ENCODE data around the gene NELFB.

Gene NELFB

DNA sequence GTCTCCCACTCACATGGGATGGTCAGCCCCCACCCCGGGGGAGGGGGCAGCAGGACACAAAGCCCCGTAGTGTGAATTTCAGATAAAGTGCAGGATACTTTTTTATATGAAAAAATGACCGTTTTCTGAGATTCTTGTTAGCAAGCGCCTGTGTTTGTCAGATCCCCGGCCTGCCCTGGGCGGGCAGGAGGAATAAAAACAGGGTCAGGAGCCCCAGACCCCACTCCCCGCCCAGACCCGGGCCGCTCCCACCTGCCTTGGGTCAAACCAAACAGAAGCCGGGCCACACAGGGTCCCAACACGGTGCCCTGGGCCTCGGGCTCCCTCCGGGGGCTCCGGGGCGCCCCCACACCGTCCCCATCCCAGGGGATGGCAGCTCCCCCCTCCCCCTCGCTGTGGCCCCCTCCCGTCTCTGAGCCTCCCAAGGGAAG lies 60.5 kb downstream of the NELFB start:
- DNase-seq: no peak

DNA sequence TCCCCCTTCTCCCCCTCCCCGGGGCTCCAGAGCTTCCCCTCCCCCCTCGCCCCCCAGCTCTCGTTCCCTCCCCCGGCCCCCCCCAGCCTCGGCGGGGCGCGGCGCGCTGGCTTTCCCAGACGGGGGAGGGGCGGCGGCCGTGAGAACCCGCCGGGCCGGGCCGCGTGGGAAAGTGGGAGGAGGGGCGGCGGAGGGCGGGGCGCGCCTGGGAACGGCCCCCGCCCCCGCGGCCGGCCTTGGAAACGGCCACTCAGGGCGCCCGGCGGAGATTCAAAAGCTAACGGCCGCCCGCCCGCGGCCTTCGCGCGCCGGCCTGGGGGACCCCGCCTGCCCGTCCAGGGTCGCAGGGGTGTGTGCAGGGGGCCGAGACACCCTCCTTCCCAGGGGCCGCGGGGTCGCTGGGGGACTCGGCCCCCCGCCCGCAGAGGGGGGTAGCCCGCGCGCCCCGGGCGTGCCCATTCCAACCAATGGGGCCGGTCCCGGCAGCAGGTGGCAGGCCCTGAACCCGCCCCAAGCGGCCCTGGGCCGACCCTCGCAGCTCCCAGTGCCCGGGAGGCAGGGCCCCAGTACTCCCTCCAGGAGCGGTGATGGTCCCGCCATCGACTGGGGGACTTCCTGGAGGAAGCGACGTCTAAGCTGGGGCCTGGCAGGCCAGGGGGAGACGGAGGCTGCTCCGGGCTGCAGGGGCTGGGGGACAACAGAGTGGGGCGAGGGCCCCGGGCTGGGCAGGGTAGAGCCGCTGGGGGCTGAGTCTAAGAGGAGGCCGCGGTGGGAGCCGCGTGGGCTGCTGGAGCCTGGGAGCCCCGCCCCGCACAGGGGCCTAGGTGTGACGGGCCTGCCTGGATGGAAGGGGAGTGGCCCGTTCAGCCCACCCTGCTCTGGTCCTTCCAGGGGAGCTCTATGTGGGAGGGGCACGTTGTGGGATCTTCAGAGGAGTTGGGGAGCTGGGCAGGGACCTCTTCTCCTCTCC lies 61.2 kb downstream of the NELFB start:
- no peak for DNase-seq

DNA sequence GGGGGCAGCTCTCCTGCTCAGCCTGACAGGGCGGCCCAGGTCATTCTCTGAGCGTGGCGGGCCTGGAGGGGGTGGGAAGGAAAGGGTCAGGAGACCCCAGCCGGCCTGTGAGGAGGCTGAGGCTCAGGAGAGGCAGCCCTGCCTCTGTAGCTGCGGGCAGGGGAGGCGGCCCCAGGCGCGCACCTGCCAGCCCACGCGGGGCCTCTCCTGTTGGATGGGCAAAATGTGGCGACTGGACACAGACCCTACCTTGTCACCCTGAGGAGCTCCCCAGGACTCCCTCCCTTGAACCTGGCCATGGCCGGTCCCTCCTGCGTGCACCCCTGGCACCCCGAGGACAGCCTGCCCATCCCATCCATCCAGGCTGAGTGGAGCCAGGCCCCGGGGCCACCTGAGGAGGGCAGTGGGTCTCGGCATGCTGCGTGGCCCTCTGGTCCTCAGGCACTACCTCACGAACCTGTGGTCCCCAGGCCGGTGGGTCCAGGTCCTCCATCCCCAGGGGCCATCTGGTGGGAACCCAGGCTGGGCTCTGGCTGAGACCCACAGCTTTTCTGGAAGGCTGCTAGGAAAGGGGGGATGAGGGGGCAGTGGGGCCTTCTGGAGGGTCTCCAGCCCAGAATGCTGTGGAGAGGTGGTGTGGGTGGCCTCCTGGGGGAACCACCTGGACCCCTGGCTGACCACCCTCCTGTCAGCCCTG lies 62.0 kb downstream of the NELFB start:
- no peak for DNase-seq

DNA sequence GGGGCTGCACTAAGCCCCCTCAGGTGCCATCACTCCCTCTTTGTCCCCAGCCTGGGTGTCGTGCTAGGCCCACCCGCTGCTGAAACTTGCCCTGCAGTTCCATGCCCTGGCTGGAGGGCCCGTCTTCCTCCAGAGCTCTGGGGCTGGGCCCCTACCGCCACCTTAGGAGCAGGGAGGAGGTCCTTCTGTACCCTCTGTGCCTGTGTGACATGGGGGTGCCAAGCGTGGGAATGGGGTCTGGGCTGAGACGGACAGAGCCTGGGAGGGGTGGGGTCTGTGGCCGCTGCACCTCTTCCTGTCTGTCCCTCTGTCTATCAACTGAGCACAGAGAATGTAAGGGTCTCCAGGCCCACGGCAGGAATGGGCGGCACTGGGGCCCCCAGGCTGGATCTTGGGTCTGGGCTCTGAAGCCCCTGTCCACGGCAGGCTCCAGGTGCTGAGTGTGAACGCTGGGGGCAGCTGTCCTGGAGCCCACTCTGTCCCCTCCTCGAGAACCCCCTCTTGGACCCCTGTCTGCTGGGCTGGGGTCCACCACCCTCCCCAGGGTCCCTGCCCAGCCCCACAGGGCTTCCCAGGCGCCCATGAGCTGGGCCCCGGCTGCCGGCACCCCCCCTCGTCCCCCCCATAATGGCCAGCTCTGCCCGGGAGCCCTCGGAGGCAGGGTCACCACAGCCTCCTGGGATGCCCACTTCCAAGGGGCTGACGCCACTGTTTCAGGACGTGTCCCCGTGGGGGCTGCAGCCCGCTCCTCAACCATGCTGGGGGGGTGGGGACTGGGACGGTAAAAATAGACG lies 62.8 kb downstream of the NELFB start:
- no peak for DNase-seq

DNA sequence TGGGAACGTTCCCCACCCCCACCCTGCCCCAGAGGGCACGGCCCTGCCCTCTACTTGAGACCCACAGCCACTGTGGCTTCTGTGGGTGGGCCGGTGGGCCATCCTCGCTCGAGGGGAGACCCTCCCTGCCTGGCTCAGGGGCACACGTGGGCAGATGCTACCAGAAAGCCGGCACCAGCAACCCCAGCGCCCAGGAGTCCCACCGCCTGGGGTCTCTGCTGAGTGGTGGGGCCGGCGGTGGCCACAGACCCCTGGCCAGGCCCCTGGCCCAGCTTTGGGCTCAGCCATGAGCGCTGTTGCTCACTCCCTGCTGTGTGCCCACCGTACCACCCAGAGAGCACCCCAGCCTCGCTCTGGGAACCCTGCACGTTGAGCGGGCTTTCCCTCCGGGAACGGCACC lies 63.5 kb downstream of the NELFB start:
- DNase-seq: no peak

DNA sequence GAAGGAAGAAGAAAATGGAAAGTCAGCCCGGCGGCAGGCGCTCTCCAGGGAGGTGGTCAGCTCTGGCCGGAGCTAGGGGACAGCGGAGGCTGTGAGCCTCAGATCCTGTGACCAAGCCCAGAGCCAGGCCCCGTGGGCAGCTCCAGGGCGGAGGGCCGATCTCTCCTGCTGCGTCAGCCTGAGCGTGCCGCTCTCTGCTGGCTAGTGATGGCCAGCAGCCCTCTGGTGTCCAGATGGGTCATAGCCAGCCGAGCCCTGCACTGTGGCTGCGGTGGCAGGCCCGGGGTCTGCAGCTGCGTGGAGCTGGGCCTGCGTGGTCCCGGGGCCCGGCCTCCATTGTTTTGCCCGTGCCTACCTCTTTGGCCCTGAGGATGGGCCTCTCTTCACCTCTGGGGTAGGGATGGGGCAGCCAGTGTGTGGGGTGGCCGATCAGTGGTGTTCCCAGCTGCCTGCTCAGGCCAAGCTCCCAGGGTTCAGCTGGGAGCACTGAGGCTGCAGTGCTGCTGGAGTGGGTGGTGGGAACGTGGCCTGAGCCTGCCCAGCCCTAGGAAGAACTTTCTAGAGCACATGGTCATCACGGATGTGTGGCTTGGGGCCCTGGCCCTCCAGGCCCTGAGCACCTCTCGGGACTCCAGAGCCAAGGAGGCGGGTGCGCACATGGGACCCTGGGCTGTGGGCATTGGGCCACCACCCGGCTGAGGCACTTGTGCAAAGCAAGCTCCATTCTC lies 64.0 kb downstream of the NELFB start:
- no peak for DNase-seq

DNA sequence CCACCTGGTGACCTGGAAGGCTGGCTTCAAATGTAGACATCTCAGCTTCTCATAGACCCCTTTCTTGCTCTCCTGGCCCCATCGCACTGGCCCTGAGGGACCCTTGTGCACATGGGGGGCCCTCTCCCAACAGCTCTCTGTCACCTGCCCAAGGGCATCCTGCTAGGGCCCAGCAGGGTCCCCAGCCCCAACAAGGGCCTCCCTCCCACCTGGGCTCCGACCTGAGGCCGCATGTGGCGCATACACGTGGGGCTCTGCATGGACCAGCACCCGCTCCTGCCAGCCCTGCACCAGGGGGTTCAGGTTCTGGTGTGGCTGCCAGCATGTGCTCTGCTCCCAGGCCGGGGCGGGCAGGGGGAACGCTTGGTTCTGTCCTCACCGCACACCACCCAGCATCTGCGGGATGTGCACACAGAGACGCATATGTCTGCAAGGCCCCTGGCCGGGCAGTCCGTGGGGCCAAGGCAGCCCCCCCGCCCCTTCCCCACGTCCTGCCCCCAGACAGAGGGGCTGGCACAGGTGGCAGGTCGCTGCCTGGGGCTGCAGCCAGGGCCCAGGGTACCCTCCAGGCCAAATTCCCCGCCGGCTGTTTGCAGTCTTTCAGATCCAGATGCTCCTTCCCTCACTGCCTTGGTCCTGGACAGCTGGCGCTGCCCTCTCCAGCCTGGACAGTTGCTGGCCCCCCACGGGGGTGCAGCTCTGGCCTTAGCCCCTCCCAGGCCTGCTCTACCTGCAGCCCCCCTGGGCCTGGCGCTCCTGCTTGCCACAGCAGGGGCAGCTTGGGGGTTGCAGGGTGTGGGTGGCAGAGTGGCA lies 64.8 kb downstream of the NELFB start:
- DNase-seq: no peak

DNA sequence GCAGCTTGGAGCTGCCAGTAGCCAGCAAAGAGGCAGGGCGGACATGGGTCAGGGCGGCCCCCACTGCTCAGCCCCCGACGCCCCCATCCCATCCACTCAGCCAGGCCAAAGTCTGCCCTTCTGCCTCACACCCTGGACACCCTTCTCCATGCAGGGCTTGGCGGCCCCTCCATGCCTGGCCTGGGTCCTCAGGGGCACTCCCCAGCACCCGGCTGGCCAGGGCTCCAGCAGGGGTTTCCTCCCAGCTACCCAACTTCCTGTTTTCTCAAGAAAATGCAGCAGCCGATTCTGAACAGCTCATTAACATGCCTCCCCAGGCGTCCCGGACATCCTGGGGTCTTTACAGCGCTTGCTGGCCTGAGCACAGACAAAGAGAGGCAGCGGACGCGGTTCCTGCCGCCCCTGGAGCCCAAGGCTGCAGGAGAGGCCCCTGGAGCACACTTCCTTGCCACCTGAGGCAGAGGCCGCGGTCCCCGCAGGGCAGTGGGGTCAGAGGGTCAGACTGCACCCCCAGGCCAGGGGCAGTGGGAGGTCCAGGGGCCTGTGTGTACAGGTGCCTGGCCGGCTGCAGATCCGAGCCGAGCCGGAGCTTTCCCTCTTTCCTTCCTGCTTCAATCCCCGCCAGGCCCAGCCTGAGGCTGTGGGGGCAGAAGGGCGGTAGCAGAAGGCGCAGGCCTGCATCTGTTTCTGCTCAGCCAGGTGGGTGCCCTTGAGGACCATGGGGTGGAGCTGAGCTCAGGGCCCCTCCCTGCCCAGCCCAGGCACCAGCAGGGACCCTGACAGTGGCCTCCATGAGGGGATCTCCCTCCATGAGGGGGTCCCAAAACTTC lies 65.6 kb downstream of the NELFB start:
- DNase-seq: peak; percentile 46

DNA sequence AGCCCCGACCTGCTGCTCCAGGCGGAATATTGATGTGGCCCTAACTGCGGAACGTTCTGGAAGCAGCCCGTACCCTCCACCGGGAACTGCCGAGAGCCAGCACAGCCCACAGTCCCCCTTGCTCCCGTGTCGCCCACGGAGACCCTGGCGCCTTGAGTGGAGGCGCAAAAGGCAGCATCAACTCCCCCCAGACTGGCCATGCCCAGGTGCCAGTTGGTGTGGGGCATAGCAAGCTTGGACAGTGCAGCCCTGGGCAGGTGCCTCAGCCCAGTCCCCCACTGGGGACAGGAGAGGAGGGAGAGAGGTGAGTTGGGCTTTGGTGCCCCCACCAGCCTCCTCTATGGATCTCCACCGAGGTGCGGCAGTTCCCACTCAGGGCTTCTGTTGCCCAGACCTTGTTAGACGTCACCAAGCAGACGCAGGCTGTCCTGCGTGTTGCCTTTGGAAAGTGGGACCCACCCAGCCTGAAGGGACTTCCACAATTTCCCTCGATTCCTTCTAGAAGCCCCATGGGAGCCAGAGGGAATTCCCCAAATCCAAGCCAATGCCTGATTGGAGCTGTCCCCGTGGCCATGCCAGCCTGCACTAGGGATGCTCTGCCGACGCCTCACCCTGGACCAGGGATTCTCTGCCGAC lies 66.7 kb downstream of the NELFB start:
- DNase-seq: no peak

Measured in CD4-positive, alpha-beta T cell treated with Interleukin-6 for 4 hours (primary cell).